ENCODE data around the gene KCNN3.

KCNN3 gene

GRCh38 chr1:154745750-154746425 lies 124.2 kb downstream of the KCNN3 start:
- no peak for DNase-seq

GRCh38 chr1:154745286-154745731 lies 124.8 kb downstream of the KCNN3 start:
- DNase-seq = no peak

DNA sequence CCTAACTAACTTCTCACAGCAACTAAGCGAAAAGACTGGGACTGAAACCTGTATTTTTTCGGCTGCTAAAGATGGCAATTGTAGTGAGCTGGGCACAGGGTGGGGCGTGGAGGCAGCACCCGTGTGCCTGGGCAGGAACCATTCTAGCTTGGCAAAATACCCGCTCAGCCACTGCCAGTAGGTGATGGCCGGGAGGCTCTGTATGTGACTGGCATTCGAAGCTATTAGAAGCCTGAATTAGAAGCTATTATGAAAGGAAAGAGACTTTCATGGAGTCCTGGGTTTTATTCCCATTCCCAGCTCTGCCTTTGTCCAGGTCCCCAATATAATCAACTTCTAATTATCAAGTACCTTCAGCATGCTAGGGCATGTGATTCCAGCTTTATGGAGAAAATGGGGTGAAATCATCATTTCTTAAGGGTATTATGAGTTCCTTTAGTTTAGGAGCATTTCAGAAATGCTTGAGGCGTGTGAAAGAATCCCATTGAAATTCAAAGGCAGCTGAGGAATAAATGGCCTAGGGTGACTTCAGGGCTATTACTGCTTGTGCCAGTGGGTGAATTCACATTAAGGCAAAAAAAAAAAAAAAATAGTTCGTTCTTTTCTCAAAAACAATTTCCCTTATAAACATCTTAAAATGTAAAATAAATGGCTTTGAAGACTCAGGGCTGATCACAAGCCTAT lies 125.6 kb downstream of the KCNN3 start:
- no peak for DNase-seq

GRCh38 chr1:154743526-154744036 lies 126.5 kb downstream of the KCNN3 start:
- DNase-seq = no peak

DNA sequence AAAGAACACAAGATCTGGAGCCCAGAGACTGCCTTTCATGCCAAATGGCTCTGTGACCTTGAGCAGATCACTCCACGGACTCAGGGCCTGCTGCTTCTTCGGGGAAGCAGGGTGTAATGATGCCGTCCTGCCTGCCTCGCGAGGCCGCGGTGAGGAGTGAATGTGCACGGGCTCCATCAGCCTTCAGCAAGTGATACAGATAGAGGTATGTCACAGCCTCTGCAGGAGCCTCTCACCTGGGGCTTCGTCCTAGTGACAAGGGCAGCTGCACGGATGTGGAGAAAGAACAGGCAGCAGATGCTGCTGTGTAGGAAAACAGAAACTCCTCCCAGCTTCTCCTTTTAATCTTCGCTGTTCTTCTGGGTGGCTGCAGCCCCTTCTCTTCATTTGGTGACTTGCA lies 127.5 kb downstream of the KCNN3 start:
- no peak for DNase-seq

GRCh38 chr1:154741741-154742495 lies 128.2 kb downstream of the KCNN3 start:
- DNase-seq = no peak

GRCh38 chr1:154741327-154741726 lies 128.8 kb downstream of the KCNN3 start:
- no peak for DNase-seq

DNA sequence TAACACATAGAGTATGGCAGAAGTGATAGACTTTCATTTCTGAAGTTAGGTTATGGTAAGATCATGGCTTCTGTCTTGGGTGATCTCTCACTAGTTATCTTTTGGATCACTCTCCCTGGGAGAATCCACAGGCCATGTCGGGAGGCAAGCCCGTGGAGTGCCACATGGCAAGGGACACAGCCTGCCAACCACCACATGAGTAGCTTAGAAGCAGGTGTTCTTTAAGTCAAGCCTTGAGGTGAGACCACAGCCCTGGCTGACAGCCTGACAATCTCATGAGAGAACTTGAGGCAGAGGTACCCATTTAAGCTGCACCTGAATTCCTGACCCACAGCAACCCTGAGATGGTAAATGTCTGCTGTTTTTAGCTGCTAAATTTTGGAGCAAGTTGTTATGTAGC lies 130.4 kb downstream of the KCNN3 start:
- DNase-seq = no peak

- no peak for DNase-seq
These were observed 133.2 kb downstream of the KCNN3 start for GRCh38 chr1:154736841-154737240.

DNA sequence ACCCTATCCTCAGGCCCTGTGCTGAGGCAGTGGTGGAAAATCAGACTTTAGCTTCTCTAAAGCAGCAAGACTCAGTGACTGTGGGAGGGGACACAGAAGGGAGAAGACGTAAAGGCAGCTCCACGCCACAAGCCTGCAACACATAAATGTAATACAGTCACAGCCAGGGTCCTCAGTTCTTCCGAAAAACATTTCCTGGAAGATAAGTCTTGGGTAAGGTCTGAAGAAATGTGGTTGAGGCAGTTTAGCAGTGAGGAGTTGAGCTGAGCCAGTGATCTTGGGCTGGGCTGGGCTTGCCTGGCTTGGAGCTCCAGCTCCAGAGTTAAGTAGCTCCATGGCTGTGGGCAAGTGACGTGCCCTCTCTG lies 134.3 kb downstream of the KCNN3 start:
- DNase-seq = no peak

DNA sequence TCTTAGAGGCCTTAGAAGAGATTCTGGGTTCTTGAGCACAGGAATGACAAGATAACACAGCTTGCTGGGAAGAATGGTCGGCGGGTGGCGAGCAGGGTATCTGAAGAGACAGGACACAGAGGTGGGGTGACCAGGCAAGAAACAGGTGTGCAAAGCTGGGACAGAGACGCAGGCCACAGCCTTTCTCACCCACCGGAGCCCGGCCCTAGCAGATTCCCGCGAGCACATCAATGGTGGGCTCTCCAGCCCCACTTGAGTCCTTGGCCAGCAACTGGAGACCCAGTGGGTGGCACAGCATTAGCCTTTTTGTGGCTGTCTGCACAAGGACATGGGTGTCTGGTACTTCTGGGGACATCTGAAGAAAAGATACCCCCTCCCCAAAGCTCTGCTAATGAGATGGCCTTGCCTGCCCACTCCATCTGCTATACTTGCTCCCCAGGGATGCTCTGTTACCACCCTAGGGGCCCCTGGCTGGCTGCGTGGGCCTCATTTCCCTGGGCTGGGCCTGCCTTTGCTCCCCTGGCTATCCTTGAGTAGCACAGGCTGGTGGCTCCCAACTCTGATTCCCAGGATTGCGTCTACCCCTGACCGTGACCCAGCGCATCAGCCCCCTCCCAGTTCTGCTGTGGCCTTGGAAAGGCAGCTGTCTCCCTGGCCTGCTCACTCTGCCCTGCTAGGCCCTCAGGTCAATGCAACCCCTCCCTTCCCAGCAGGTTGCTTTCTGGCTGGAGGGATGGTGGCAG lies 134.8 kb downstream of the KCNN3 start:
- DNase-seq = no peak

GRCh38 chr1:154733621-154734020 lies 136.5 kb downstream of the KCNN3 start:
- DNase-seq = no peak

DNA sequence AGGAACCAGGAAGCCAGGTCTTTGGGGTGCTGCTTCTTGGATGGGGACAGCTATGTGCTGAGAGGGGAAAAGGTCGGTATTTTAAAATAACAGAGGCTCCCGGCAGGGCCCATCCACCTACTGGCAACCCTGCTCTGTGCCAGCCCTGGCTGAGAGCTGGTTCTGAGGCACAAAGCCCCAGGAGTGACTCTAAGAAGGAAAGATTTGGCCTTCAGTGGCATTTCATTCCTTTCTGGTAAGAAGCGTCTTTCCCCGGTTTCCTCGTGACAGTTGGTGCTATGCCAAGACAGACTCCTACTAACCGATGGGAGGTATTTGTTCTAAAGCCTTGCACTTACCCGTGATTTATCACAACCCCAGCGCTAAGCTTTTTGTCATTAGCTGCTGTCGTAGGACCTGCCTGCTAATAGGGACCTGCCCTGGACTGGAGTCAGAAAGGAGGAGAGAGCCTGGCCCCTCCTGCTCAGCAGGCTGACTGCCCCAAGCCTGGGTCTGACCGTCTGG lies 139.0 kb downstream of the KCNN3 start:
- DNase-seq = peak; percentile 26 to 28

DNA sequence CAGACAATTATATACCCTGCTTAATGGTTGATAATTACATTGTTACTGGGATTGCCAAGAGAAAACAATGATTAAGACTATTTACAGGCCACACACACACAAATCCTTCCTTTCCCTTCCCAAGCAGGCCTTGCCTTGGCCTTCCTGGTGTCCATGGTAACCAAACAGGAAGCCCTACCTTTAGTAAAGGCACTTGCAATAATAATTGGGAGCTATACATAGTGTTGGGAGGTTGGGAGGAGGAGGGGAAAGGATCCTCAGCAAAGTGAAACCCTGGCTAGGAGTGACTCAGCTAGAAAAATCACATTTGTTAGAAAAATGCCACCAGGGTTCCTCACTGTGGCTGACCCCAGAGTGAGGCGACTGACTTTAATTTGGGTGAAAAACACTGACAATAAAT lies 139.8 kb downstream of the KCNN3 start:
- peak; percentile 83 to 85 for DNase-seq

DNA sequence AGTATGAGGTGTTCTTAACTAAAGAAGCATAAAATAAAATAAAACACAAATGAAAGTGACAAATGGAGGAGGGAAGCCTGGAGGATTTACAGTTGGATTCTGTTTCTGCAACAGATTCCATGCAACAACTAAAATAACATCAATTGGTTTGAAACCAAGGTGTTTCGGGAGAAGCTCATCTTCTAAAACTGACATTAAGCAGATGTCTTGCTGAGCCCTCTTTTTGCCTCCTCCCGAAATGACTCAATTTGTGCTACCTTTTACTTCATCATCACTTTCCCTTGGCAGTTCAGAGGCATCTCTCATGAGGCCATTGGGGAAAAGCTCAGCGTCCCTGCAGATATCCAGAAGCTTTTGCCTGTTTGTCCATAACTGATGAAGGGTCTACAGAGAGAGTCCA lies 140.5 kb downstream of the KCNN3 start:
- DNase-seq = no peak

DNA sequence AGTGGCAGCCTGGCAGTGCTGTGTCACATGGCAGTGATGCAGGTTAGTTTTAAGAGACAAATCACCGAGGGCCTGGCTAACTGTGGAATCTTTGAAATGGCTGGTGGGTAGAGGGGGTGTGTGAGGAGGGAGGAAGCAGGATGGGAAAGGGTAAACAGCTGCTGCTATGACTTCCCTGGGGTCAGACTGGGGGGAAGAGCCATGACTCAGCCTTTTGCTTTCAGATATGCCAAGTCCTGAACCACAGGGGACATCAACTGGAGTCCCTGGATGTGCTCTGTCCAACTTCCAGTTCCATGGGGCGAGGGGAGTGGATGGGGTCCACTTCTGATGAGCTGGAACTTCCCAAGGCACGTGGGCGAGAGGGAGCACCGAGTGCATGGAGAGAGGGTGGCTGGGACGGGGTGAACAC lies 141.0 kb downstream of the KCNN3 start:
- DNase-seq = no peak

GRCh38 chr1:154726896-154727753 lies 143.0 kb downstream of the KCNN3 start:
- no peak for DNase-seq

GRCh38 chr1:154726443-154726842 lies 143.6 kb downstream of the KCNN3 start:
- DNase-seq = no peak

- DNase-seq = no peak
These were observed 144.2 kb downstream of the KCNN3 start for GRCh38 chr1:154725865-154726264.

DNA sequence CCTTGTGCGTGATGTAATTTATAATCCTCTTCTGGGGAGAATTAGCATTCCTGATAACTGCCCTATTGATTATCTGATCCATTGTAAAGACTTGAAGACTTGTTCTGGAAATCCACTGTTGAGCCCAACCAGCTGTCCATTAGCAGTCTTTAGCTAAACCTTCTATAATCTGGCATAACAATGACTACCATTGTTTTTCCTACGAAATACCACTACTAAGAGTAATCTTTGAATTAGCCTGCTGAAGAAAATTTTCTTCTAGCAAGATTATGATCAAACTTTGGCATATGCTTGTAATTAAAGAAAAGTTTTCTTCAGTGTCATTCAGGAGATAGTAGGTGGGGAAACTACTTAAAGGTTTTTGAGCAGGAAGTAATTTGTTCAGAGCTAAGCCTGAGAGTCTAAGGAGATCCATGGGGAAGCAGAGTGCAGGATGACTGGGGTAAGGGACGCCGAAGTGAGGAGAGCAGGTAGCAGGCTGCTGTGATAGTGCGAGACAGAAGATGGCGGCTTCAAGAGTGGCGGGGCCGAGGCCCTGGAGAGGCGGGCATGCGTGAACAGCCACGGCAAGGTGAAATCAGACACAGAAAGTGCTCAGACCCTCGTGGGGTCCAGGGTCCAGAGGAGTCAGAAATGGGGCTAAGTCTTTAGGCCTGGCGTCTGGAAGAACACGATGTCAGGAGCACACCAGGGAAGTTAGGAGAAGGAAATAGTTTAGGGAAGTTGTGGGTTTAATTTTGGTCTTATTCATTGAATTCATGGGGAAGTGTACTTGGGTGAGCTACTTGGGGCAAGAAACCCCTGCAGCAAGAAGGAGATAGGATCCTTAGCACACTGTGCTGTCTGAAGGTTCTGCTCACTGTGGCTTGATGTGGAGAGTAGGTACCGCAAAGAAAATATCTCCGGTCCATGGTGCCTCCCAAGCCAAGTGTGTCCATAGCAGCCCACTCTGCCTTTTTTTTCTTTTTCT lies 149.5 kb downstream of the KCNN3 start:
- DNase-seq = no peak
